BLaER1 treated with 17β-estradiol and CSF1 and Interleukin-3, amounts not matched to agents 10 nM and 100 nM (cell line): ENCODE results near the gene TPRG1L.

Experiments
- H3K27ac ChIP-seq, 11 experiments: shearing (Covaris generic); formaldehyde crosslinking; 2 replicates each; pipeline ENCODE4 v1.8.1; 2022
- H3K27me3 ChIP-seq, 11 experiments: shearing (Covaris generic); formaldehyde crosslinking; 2 replicates each; pipeline ENCODE4 v1.8.1; 2022
- H3K36me3 ChIP-seq, 11 experiments: shearing (Covaris generic); formaldehyde crosslinking; 2 replicates each; pipeline ENCODE4 v1.8.1; 2022
- H3K4me1 ChIP-seq, 10 experiments: shearing (Covaris generic); formaldehyde crosslinking; 2 replicates each; pipeline ENCODE4 v1.8.1; 2022
- H3K4me2 ChIP-seq, 11 experiments: shearing (Covaris generic); formaldehyde crosslinking; 2 replicates each; pipeline ENCODE4 v1.8.1; 2022
- H3K4me3 ChIP-seq, 10 experiments: shearing (Covaris generic); formaldehyde crosslinking; 2 replicates each; pipeline ENCODE4 v1.8.1; 2022
- H3K9ac ChIP-seq, 11 experiments: shearing (Covaris generic); formaldehyde crosslinking; 2 replicates each; pipeline ENCODE4 v1.8.1; 2022
- H3K9me3 ChIP-seq, 11 experiments: shearing (Covaris generic); formaldehyde crosslinking; replicated peaks in 1 of 11; 2 replicates each; pipeline ENCODE4 v1.8.1; 2022
- H4K20me1 ChIP-seq, 11 experiments: shearing (Covaris generic); formaldehyde crosslinking; 2 replicates each; pipeline ENCODE4 v1.8.1; 2022
- Cebpa-rat ChIP-seq, 11 experiments: shearing (Covaris generic); IDR thresholded peaks; 2 replicates each; pipeline ENCODE4 v1.8.1; 2022

Gene TPRG1L

GRCh38 chr1:3586986-3587759 is 37.6 kb upstream of the TPRG1L start:
- Histone ChIP-seq H3K36me3 (peaks cover 0 to 40% (median 11%) of the 10 kb centered on the region in 11 experiments; a peak in 10 of 22 replicates), H3K9ac (no peak overlapping the region), H3K4me2 (no peak overlapping the region), H3K4me1 (peaks cover 10 to 58% (median 43%) of the 10 kb centered on the region in 10 experiments), H3K9me3 (peaks cover 0 to 32% (median 15%) of the 10 kb centered on the region in 11 experiments; a peak in 12 of 22 replicates), H3K27ac (peak overlapping the region in 2 of 11 experiments; percentile 11 to 13; a peak in 1 of 22 replicates), H3K27me3 (peaks cover 0 to 4% (median 0%) of the 10 kb centered on the region in 11 experiments; a peak in 3 of 22 replicates), H4K20me1 (peaks cover 0 to 54% (median 0%) of the 10 kb centered on the region in 11 experiments; a peak in 8 of 22 replicates), H3K4me3 (no peak overlapping the region)
- no peak for TF ChIP-seq Cebpa-rat (IDR thresholded peaks at IDR 0.05)

- H4K20me1 ChIP-seq = peaks cover 0 to 56% (median 0%) of the 10 kb centered on the region in 11 experiments; a peak in 8 of 22 replicates
- peak overlapping the region in 1 of 11 experiments; percentile 25; a peak in 2 of 22 replicates for H3K27ac ChIP-seq
- H3K4me1 ChIP-seq = peaks cover 15 to 60% (median 46%) of the 10 kb centered on the region in 10 experiments
- 0 out of 22 replicates have a peak overlapping the region, but pooled peaks of 2 of the 11 experiments have one; percentile 10 to 24 for H3K9ac ChIP-seq
- TF ChIP-seq Cebpa-rat (IDR thresholded peaks at IDR 0.05) = no peak
- no peak overlapping the region for H3K4me3 ChIP-seq
- H3K9me3 ChIP-seq = peaks cover 0 to 32% (median 15%) of the 10 kb centered on the region in 11 experiments; a peak in 12 of 22 replicates
- peaks cover 0 to 45% (median 11%) of the 10 kb centered on the region in 11 experiments; a peak in 10 of 22 replicates for H3K36me3 ChIP-seq
- H3K4me2 ChIP-seq = no peak overlapping the region
- H3K27me3 ChIP-seq = peaks cover 0 to 4% (median 0%) of the 10 kb centered on the region in 11 experiments; a peak in 2 of 22 replicates
Measured at GRCh38 chr1:3588395-3588794, 36.4 kb upstream of the TPRG1L start.

- peaks cover 0 to 15% (median 8%) of the 10 kb centered on the region in 11 experiments; a peak in 10 of 22 replicates for H3K9me3 ChIP-seq
- no peak for TF ChIP-seq Cebpa-rat (IDR thresholded peaks at IDR 0.05)
- H3K27me3 ChIP-seq = no peaks in the 10 kb centered on the region; a peak in 1 of 22 replicates
- peaks cover 0 to 70% (median 0%) of the 10 kb centered on the region in 11 experiments; a peak in 8 of 22 replicates for H4K20me1 ChIP-seq
- no peak overlapping the region for H3K4me3 ChIP-seq
- H3K4me2 ChIP-seq = peak overlapping the region in 6 of 11 experiments; percentile 66 to 100 (median 98); a peak in 11 of 22 replicates
- H3K27ac ChIP-seq = no peak overlapping the region
- peak overlapping the region in 2 of 11 experiments; percentile 21 to 23; a peak in 2 of 22 replicates for H3K9ac ChIP-seq
- peaks cover 22 to 63% (median 50%) of the 10 kb centered on the region in 10 experiments for H3K4me1 ChIP-seq
- H3K36me3 ChIP-seq = peaks cover 0 to 53% (median 16%) of the 10 kb centered on the region in 11 experiments; a peak in 11 of 22 replicates
Measured at GRCh38 chr1:3590139-3590763, 34.6 kb upstream of the TPRG1L start.

- Histone ChIP-seq H3K4me2 (peak overlapping the region in 9 of 11 experiments; percentile 12 to 100 (median 97); a peak in 17 of 22 replicates), H3K27ac (no peak overlapping the region), H3K4me1 (peaks cover 22 to 73% (median 59%) of the 10 kb centered on the region in 10 experiments), H3K9me3 (peaks cover 0 to 5% (median 0%) of the 10 kb centered on the region in 11 experiments; a peak in 5 of 22 replicates), H3K27me3 (no peaks in the 10 kb centered on the region; a peak in 1 of 22 replicates), H3K4me3 (no peak overlapping the region), H4K20me1 (peaks cover 0 to 74% (median 0%) of the 10 kb centered on the region in 11 experiments; a peak in 8 of 22 replicates), H3K36me3 (peaks cover 0 to 54% (median 11%) of the 10 kb centered on the region in 11 experiments; a peak in 12 of 22 replicates), H3K9ac (peak overlapping the region in 4 of 11 experiments; percentile 0 to 34 (median 22); a peak in 4 of 22 replicates)
- TF ChIP-seq Cebpa-rat (IDR thresholded peaks at IDR 0.05) = no peak
Measured at GRCh38 chr1:3590951-3591865, 33.6 kb upstream of the TPRG1L start.

- Histone ChIP-seq H3K9me3 (no peaks in the 10 kb centered on the region), H3K36me3 (peaks cover 0 to 45% (median 9%) of the 10 kb centered on the region in 11 experiments; a peak in 10 of 22 replicates), H3K4me1 (peaks cover 40 to 92% (median 78%) of the 10 kb centered on the region in 10 experiments), H3K27ac (peak overlapping the region; percentile 22 to 87 (median 72); a peak in 19 of 22 replicates), H3K9ac (peak overlapping the region in 9 of 11 experiments; percentile 45 to 75 (median 68); a peak in 18 of 22 replicates), H3K4me3 (peak overlapping the region in 8 of 10 experiments; percentile 22 to 54 (median 35); a peak in 9 of 20 replicates), H3K4me2 (peak overlapping the region; percentile 88 to 100 (median 97)), H4K20me1 (peaks cover 0 to 84% (median under 1%) of the 10 kb centered on the region in 11 experiments; a peak in 9 of 22 replicates), H3K27me3 (peaks cover 0 to 3% (median 0%) of the 10 kb centered on the region in 11 experiments; a peak in 2 of 22 replicates)
- no peak for TF ChIP-seq Cebpa-rat (IDR thresholded peaks at IDR 0.05)
Measured at GRCh38 chr1:3593334-3593733, 31.5 kb upstream of the TPRG1L start.

- H3K27me3 ChIP-seq = peaks cover 0 to 3% (median 0%) of the 10 kb centered on the region in 11 experiments; a peak in 3 of 22 replicates
Measured at GRCh38 chr1:3593745-3594144, 31.1 kb upstream of the TPRG1L start.

GRCh38 chr1:3594706-3595377 is 30.0 kb upstream of the TPRG1L start:
- peaks cover 0 to 84% (median 12%) of the 10 kb centered on the region in 11 experiments; a peak in 14 of 22 replicates for H4K20me1 ChIP-seq
- peaks cover 0 to 33% (median 5%) of the 10 kb centered on the region in 11 experiments; a peak in 10 of 22 replicates for H3K36me3 ChIP-seq
- peaks cover 55 to 98% (median 93%) of the 10 kb centered on the region in 10 experiments for H3K4me1 ChIP-seq
- H3K9ac ChIP-seq = peak overlapping the region in 2 of 11 experiments; percentile 13 to 19; a peak in 1 of 22 replicates
- peaks cover 0 to 8% (median 0%) of the 10 kb centered on the region in 11 experiments; a peak in 3 of 22 replicates for H3K27me3 ChIP-seq
- no peak overlapping the region for H3K27ac ChIP-seq
- no peak overlapping the region for H3K4me3 ChIP-seq
- no peaks in the 10 kb centered on the region for H3K9me3 ChIP-seq
- H3K4me2 ChIP-seq = peak overlapping the region in 9 of 11 experiments; percentile 88 to 100 (median 97); a peak in 16 of 22 replicates
- no peak for TF ChIP-seq Cebpa-rat (IDR thresholded peaks at IDR 0.05)

More at GRCh38 chr1:3593745-3594144, 31.1 kb upstream of the TPRG1L start:
- no peak for TF ChIP-seq Cebpa-rat (IDR thresholded peaks at IDR 0.05)
- Histone ChIP-seq H3K9ac (peak overlapping the region in 9 of 11 experiments; percentile 45 to 75 (median 68); a peak in 17 of 22 replicates), H3K36me3 (peaks cover 0 to 44% (median 9%) of the 10 kb centered on the region in 11 experiments; a peak in 10 of 22 replicates), H3K27ac (peak overlapping the region; percentile 22 to 87 (median 72); a peak in 19 of 22 replicates), H3K9me3 (no peaks in the 10 kb centered on the region), H3K4me3 (peak overlapping the region in 8 of 10 experiments; percentile 22 to 54 (median 35); a peak in 9 of 20 replicates), H4K20me1 (peaks cover 0 to 84% (median 3%) of the 10 kb centered on the region in 11 experiments; a peak in 11 of 22 replicates), H3K4me1 (peaks cover 44 to 94% (median 82%) of the 10 kb centered on the region in 10 experiments), H3K4me2 (peak overlapping the region; percentile 88 to 100 (median 97))
